ENCODE results near the gene NELL1.

GRCh38 chr11:20887137-20887536 is 217.8 kb downstream of the NELL1 start:
- TF ChIP-seq POLR2A (IDR thresholded peaks at IDR 0.05; ENCODE audit: low read length): no peak
- no peak for TF ChIP-seq CTCF (IDR thresholded peaks at IDR 0.05)
- no peak for TF ChIP-seq HMGXB4 (CRISPR knock-in tag; IDR thresholded peaks at IDR 0.05; ENCODE audit: borderline replicate concordance)
- no peak for TF ChIP-seq MAX (IDR thresholded peaks at IDR 0.05)
- TF ChIP-seq RAD21 (conservative IDR thresholded peaks at IDR 0.05 in 1 of 2, IDR thresholded peaks at IDR 0.05 in 1 of 2): no peak
- no peak for TF ChIP-seq RFX5 (IDR thresholded peaks at IDR 0.05)
- TF ChIP-seq CHD4 (IDR thresholded peaks at IDR 0.05; ENCODE audit: borderline replicate concordance): no peak
- no peak for TF ChIP-seq HOXA7 (CRISPR knock-in tag; IDR thresholded peaks at IDR 0.05)
- no peak for TF ChIP-seq FOSL2 (IDR thresholded peaks at IDR 0.05)
- TF ChIP-seq FOSL2 (CRISPR knock-in tag; IDR thresholded peaks at IDR 0.05): no peak
- no peak for TF ChIP-seq KDM1A (IDR thresholded peaks at IDR 0.05; ENCODE audit: low read depth)
- TF ChIP-seq MAZ (IDR thresholded peaks at IDR 0.05; ENCODE audit: borderline replicate concordance, low read depth, low read length): no peak

Measured in A549 (cell line).